ENCODE data around the gene LKAAEAR1. TPM values are rescaled to one million over a fixed set of nuclear protein-coding genes. Genes with fewer than 3 reads are reported as not detected.

LKAAEAR1 gene
- total and polyA plus RNA-seq, 2 of the 13 experiments (the other 11 are each of a cell fraction or from before 2014, with no cell fraction given) = not detected

DNA sequence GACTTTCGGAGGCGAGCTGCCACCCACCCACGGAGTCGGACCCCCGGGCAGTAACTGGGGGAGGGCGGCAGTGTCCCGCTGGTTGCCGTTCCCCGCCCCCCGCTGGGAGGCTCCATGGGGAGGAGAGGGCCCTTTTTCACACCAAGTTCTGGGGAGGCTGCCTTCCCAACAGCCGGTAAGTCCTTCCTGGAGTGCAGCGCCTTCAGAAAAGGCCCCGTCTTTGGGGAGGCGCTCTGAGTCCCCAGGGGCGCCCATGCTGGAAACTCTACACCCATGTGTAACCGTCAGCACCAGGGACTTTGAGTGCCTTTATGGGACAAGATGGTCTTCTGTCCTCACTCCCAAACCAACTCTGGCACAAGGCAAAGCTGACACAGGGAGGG lies 34.3 kb downstream of the LKAAEAR1 start (continued):
- no peak for TF ChIP-seq FOXP4 (CRISPR knock-in tag; IDR thresholded peaks at IDR 0.05)
- TF ChIP-seq ZNF343 (CRISPR knock-in tag; IDR thresholded peaks at IDR 0.05) = peak; percentile 87
- TF ChIP-seq ZBTB42 (CRISPR knock-in tag; IDR thresholded peaks at IDR 0.05) = no peak
- TF ChIP-seq CEBPG (CRISPR knock-in tag; IDR thresholded peaks at IDR 0.05) = no peak
- TF ChIP-seq, protein P1, sequence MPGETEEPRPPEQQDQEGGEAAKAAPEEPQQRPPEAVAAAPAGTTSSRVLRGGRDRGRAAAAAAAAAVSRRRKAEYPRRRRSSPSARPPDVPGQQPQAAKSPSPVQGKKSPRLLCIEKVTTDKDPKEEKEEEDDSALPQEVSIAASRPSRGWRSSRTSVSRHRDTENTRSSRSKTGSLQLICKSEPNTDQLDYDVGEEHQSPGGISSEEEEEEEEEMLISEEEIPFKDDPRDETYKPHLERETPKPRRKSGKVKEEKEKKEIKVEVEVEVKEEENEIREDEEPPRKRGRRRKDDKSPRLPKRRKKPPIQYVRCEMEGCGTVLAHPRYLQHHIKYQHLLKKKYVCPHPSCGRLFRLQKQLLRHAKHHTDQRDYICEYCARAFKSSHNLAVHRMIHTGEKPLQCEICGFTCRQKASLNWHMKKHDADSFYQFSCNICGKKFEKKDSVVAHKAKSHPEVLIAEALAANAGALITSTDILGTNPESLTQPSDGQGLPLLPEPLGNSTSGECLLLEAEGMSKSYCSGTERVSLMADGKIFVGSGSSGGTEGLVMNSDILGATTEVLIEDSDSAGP (CRISPR knock-in tag; IDR thresholded peaks at IDR 0.05; ENCODE audit: borderline replicate concordance) = no peak
- TF ChIP-seq, protein P2, sequence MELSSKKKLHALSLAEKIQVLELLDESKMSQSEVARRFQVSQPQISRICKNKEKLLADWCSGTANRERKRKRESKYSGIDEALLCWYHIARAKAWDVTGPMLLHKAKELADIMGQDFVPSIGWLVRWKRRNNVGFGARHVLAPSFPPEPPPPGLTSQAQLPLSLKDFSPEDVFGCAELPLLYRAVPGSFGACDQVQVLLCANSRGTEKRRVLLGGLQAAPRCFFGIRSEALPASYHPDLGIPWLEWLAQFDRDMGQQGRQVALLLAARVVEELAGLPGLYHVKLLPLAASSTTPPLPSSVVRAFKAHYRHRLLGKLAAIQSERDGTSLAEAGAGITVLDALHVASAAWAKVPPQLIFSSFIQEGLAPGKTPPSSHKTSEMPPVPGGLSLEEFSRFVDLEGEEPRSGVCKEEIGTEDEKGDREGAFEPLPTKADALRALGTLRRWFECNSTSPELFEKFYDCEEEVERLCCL (CRISPR knock-in tag; IDR thresholded peaks at IDR 0.05; ENCODE audit: borderline replicate concordance) = no peak
- no peak for TF ChIP-seq IKZF5 (CRISPR knock-in tag; IDR thresholded peaks at IDR 0.05)
- TF ChIP-seq GZF1 (CRISPR knock-in tag; IDR thresholded peaks at IDR 0.05) = no peak

All from HepG2 (cell line).